IMR-90 (cell line): ENCODE data around the gene CHAF1B. TPM values are rescaled to one million over a fixed set of nuclear protein-coding genes. Genes with fewer than 3 reads are reported as not detected.

ENCODE experiments used
- ATAC-seq: fragments of 200-7000 bp; cut with Tn5 transposase; 2 replicates; pipeline ENCODE4 v1.9.1; 2020; ENCODE audit warnings: low read depth, mild to moderate bottlenecking, moderate library complexity
- BruUV-seq: library from RNA; stranded (reverse); fragments of 400-500 nt; replicated peaks from 2 replicates; lab custom pipeline; 2021; lab: Mats Ljungman, UMichigan
- CTCF ChIA-PET: fragments of 300-600 bp; formaldehyde crosslinking; extraction: SDS; loops from one replicate; lab custom pipeline; 2021; ENCODE audit warnings: antibody characterized with exemption; lab: Yijun Ruan, JAX
- POLR2A ChIA-PET: fragments of 300-600 bp; sonication (Branson Sonifier 250); formaldehyde crosslinking; loops from one replicate; lab custom pipeline; 2022; ENCODE audit warnings: antibody characterized with exemption; ENCODE audit not compliant: unreplicated experiment; lab: Charles Lee
- DNase-seq: peaks from one replicate; pipeline ENCODE4 v3.0.0; 2013
- H2AFZ ChIP-seq: replicated peaks from 2 replicates; pipeline ENCODE3; 2013; ENCODE audit warnings: low read length, mild to moderate bottlenecking; ENCODE audit not compliant: poor library complexity
- H2AK5ac ChIP-seq: 2 replicates; pipeline ENCODE4 v1.6.1; 2013; ENCODE audit warnings: low read depth, low read length, inconsistent platforms
- H2AK9ac ChIP-seq: replicated peaks from 2 replicates; pipeline ENCODE3; 2013; ENCODE audit warnings: mild to moderate bottlenecking, low read depth, low read length, moderate library complexity; ENCODE audit not compliant: poor library complexity
- H2BK120ac ChIP-seq: 2 replicates; pipeline ENCODE4 v1.6.1; 2013; ENCODE audit warnings: low read depth, low read length, inconsistent platforms
- H2BK15ac ChIP-seq: 3 replicates; pipeline ENCODE4 v1.6.1; 2013; ENCODE audit warnings: low read depth, low read length, inconsistent platforms
- H2BK20ac ChIP-seq: 2 replicates; pipeline ENCODE4 v1.6.1; 2013; ENCODE audit warnings: low read depth, mild to moderate bottlenecking, inconsistent platforms, low read length, moderate library complexity
- H2BK5ac ChIP-seq: 2 replicates; pipeline ENCODE4 v1.6.1; 2013; ENCODE audit warnings: mild to moderate bottlenecking, low read depth, low read length, inconsistent platforms; ENCODE audit not compliant: poor library complexity, severe bottlenecking
- H3K14ac ChIP-seq: replicated peaks from 2 replicates; pipeline ENCODE4 v1.6.1; 2013; ENCODE audit warnings: low read depth, low read length, inconsistent platforms
- H3K18ac ChIP-seq: 2 replicates; pipeline ENCODE4 v1.6.1; 2013; ENCODE audit warnings: low read depth, low read length, control low read depth
- H3K23ac ChIP-seq: 2 replicates; pipeline ENCODE4 v1.6.1; 2013; ENCODE audit warnings: low read depth, low read length, inconsistent platforms
- H3K27ac ChIP-seq: 2 replicates; pipeline ENCODE4 v1.5.1; 2013; ENCODE audit warnings: mild to moderate bottlenecking, control low read depth, low read length; ENCODE audit not compliant: insufficient read depth
- H3K27me3 ChIP-seq: 2 replicates; pipeline ENCODE4 v1.6.1; 2013; ENCODE audit warnings: low read length; ENCODE audit not compliant: control insufficient read depth, insufficient read depth
- H3K36me3 ChIP-seq: 2 replicates; pipeline ENCODE4 v1.6.1; 2013; ENCODE audit warnings: low read length, mixed read lengths; ENCODE audit not compliant: control insufficient read depth, insufficient read depth
- H3K4ac ChIP-seq: 2 replicates; pipeline ENCODE4 v1.6.1; 2013; ENCODE audit warnings: low read depth, low read length, inconsistent platforms
- H3K4me1 ChIP-seq: 2 replicates; pipeline ENCODE4 v1.6.1; 2013; ENCODE audit warnings: low read length, mixed read lengths; ENCODE audit not compliant: control insufficient read depth, insufficient read depth
- H3K4me2 ChIP-seq: 2 replicates; pipeline ENCODE4 v1.6.1; 2013; ENCODE audit warnings: low read depth, mild to moderate bottlenecking, control low read depth, low read length, moderate library complexity
- H3K4me3 ChIP-seq: 2 replicates; pipeline ENCODE4 v1.5.1; 2013; ENCODE audit warnings: low read depth, mild to moderate bottlenecking, control low read depth, low read length, moderate library complexity; ENCODE audit not compliant: insufficient read depth
- H3K56ac ChIP-seq: 2 replicates; pipeline ENCODE4 v1.6.1; 2013; ENCODE audit warnings: low read length, inconsistent platforms; ENCODE audit not compliant: insufficient read depth; ENCODE audit errors: extremely low read depth
- H3K79me1 ChIP-seq, 2 experiments: 2 replicates each; pipeline ENCODE4 v1.6.1; 2013; ENCODE audit warnings: low read length in 2 of 2, inconsistent platforms in 1 of 2, low read depth in 1 of 2
- H3K9ac ChIP-seq: 2 replicates; pipeline ENCODE4 v1.6.1; 2013; ENCODE audit warnings: low read depth, low read length, control low read depth
- H3K9me1 ChIP-seq: 2 replicates; pipeline ENCODE4 v1.6.1; 2013; ENCODE audit warnings: low read length, inconsistent platforms; ENCODE audit not compliant: insufficient read depth
- H3K9me3 ChIP-seq: 2 replicates; pipeline ENCODE4 v1.6.1; 2013; ENCODE audit warnings: low read length; ENCODE audit not compliant: control insufficient read depth, insufficient read depth
- H4K20me1 ChIP-seq: 2 replicates; pipeline ENCODE4 v1.6.1; 2013; ENCODE audit warnings: low read length, inconsistent platforms; ENCODE audit not compliant: insufficient read depth
- H4K5ac ChIP-seq: 2 replicates; pipeline ENCODE4 v1.6.1; 2013; ENCODE audit warnings: mild to moderate bottlenecking, low read depth, low read length, control low read depth
- H4K8ac ChIP-seq, 2 experiments: 2 replicates each; pipeline ENCODE4 v1.6.1; 2013; ENCODE audit warnings: low read depth in 2 of 2, low read length in 2 of 2, control low read depth in 1 of 2, inconsistent platforms in 1 of 2
- H4K91ac ChIP-seq: 2 replicates; pipeline ENCODE4 v1.6.1; 2013; ENCODE audit warnings: low read depth, low read length, inconsistent platforms; ENCODE audit not compliant: insufficient read depth
- CTCF ChIP-seq: conservative IDR thresholded peaks from 2 replicates; pipeline ENCODE4 v1.5.1; 2012; ENCODE audit warnings: mild to moderate bottlenecking, low read depth, low read length, improper control_type of control experiment
- MXI1 ChIP-seq: IDR thresholded peaks from 2 replicates; pipeline ENCODE4 v1.6.1; 2012; ENCODE audit warnings: low read depth, mild to moderate bottlenecking, low read length, moderate library complexity, borderline replicate concordance
- NFE2L2 ChIP-seq: fragments of 150-350 bp; IDR thresholded peaks from 2 replicates; pipeline ENCODE4 v1.6.1; 2016; ENCODE audit warnings: low read depth, mild to moderate bottlenecking, low read length
- POLR2A ChIP-seq: IDR thresholded peaks from 2 replicates; pipeline ENCODE4 v1.6.1; 2012; ENCODE audit warnings: mild to moderate bottlenecking, low read depth, low read length
- RAD21 ChIP-seq: IDR thresholded peaks from 2 replicates; pipeline ENCODE4 v1.6.1; 2012; ENCODE audit warnings: low read length, improper control_type of control experiment
- SMC3 ChIP-seq: fragments of 150-350 bp; IDR thresholded peaks from 2 replicates; pipeline ENCODE4 v1.6.1; 2016; ENCODE audit warnings: low read depth, mild to moderate bottlenecking, antibody characterized with exemption, low read length, moderate library complexity
- WGBS, 2 experiments: methylation state at CpG; one replicate each; pipeline versions ENCODE4 v1.1.5 to v1.1.7; 2013; ENCODE audit warnings: missing lambda C conversion rate in 2 of 2; ENCODE audit not compliant: insufficient read length in 1 of 2; ENCODE audit errors: extremely low coverage in 2 of 2; 5-methylcytosine and 5-hydroxymethylcytosine counted together
- dilution Hi-C: fragments of 300-500 bp; cut with HindIII; formaldehyde crosslinking; loops from one replicate; pipeline ENCODE4 v1.14.3; 2018; ENCODE audit warnings: low sequenced_read_pairs; ENCODE audit not compliant: unreplicated experiment
- in situ Hi-C: fragments of 300-500 bp; cut with MboI; formaldehyde crosslinking; loops from 3 replicates; pipeline ENCODE4 v1.14.3; 2019; ENCODE audit warnings: low sequenced_read_pairs, inconsistent platforms, mixed read lengths
- intact Hi-C: fragments of 100-400 bp; cut with micrococcal nuclease; formaldehyde crosslinking; loops from 2 replicates; pipeline ENCODE4 v1.10.0; 2022
- polyA plus RNA-seq, 3 experiments: library from polyadenylated mRNA; depleted of rRNA; stranded (reverse); fragments of >200 nt; gene quantifications; 2 replicates each; pipeline ENCODE4 v1.2.3, GENCODE V29; 2012; ENCODE audit warnings: low replicate concordance in 1 of 3
- total RNA-seq: library from RNA; depleted of rRNA; stranded (reverse); fragments of >200 nt; gene quantifications from 2 replicates; pipeline ENCODE4 v1.2.3, GENCODE V29; 2012

CHAF1B gene
- total and polyA plus RNA-seq, 2 of the 4 experiments (the other 2 are of a cell fraction) = 4.5 to 6.4 TPM

GRCh38 chr21:36395353-36396111 is 10.3 kb downstream of the CHAF1B start:
- no peak overlapping the region for H3K14ac ChIP-seq
- no peak overlapping the region for H4K5ac ChIP-seq
- no peak overlapping the region for H4K8ac ChIP-seq
- H2AFZ ChIP-seq = no peak overlapping the region
- TF ChIP-seq MXI1 (no peak), NFE2L2 (no peak), SMC3 (no peak), CTCF (no peak), RAD21 (no peak), POLR2A (no peak)
- dilution Hi-C loops (no loop called here), in situ Hi-C loops (no loop called here), intact Hi-C loops (no loop called here)
- H3K36me3 ChIP-seq = peaks cover 7% of the 10 kb centered on the region; the same call in 1 of the 2 replicates
- no peak overlapping the region for H2BK5ac ChIP-seq
- ChIA-PET POLR2A (no interaction called here), CTCF (no interaction called here)
- no peak overlapping the region for H3K9ac ChIP-seq
- H3K27me3 ChIP-seq = no peaks in the 10 kb centered on the region
- no TSS peak for BruUV-seq
- H2BK120ac ChIP-seq = no peak overlapping the region
- ATAC-seq (no peak), DNase-seq (no peak)
- H2BK15ac ChIP-seq = no peak overlapping the region
- H3K4me1 ChIP-seq = no peaks in the 10 kb centered on the region
- no peaks in the 10 kb centered on the region for H3K79me1 ChIP-seq
- H3K18ac ChIP-seq = no peak overlapping the region
- 80% methylated on average over 1 of the region's 6 CpGs; no CpG with 5 or more reads in 1 of the 2 experiments for WGBS, 2 experiments
- H2BK20ac ChIP-seq = no peak overlapping the region
- H3K4ac ChIP-seq = no peak overlapping the region
- H3K9me1 ChIP-seq = no peaks in the 10 kb centered on the region
- no peak overlapping the region for H2AK5ac ChIP-seq
- H3K4me3 ChIP-seq = no peak overlapping the region
- no peak overlapping the region for H3K4me2 ChIP-seq
- H4K91ac ChIP-seq = no peak overlapping the region
- H4K20me1 ChIP-seq = no peaks in the 10 kb centered on the region
- H3K27ac ChIP-seq = no peak overlapping the region
- no peak overlapping the region for H2AK9ac ChIP-seq
- no peaks in the 10 kb centered on the region for H3K9me3 ChIP-seq
- no peak overlapping the region for H3K56ac ChIP-seq
- no peak overlapping the region for H3K23ac ChIP-seq
